Tibial nerve (tissue), 4 donors: ENCODE results near the gene GATAD2A.

Experiments used
- EP300 ChIP-seq, 2 donors: sonication (generic); formaldehyde crosslinking; IDR thresholded peaks; one replicate each; pipeline ENCODE4 v1.6.1; 2017; ENCODE audit warnings: antibody characterized with exemption in 2 of 2, mild to moderate bottlenecking in 1 of 2
- POLR2A ChIP-seq, 2 donors: fragments of 450-650 bp; IDR thresholded peaks; one replicate each; pipeline ENCODE4 v1.6.1; 2017; ENCODE audit warnings: antibody characterized with exemption in 2 of 2, mild to moderate bottlenecking in 2 of 2, moderate library complexity in 2 of 2
- TF ChIP-seq, protein P1 (sequence below), 5 experiments: fragments of 200-600 bp in 3 of 5; fragments of 450-650 bp in 2 of 5; sonication (generic) in 3 of 5; IDR thresholded peaks; one replicate each; pipeline ENCODE4 v1.5.1; 2016 to 2019; ENCODE audit warnings: antibody characterized with exemption in 5 of 5, mild to moderate bottlenecking in 3 of 5, moderate library complexity in 2 of 5

- TF ChIP-seq POLR2A (IDR thresholded peaks at IDR 0.05), result no peak
- TF ChIP-seq, protein P1, sequence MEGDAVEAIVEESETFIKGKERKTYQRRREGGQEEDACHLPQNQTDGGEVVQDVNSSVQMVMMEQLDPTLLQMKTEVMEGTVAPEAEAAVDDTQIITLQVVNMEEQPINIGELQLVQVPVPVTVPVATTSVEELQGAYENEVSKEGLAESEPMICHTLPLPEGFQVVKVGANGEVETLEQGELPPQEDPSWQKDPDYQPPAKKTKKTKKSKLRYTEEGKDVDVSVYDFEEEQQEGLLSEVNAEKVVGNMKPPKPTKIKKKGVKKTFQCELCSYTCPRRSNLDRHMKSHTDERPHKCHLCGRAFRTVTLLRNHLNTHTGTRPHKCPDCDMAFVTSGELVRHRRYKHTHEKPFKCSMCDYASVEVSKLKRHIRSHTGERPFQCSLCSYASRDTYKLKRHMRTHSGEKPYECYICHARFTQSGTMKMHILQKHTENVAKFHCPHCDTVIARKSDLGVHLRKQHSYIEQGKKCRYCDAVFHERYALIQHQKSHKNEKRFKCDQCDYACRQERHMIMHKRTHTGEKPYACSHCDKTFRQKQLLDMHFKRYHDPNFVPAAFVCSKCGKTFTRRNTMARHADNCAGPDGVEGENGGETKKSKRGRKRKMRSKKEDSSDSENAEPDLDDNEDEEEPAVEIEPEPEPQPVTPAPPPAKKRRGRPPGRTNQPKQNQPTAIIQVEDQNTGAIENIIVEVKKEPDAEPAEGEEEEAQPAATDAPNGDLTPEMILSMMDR (IDR thresholded peaks at IDR 0.05), result no peak
- TF ChIP-seq EP300 (IDR thresholded peaks at IDR 0.05), result no peak
These were observed 21.0 kb upstream of the GATAD2A start for GRCh38 chr19:19384486-19384885.
